GM21576 (cell line): ENCODE measurements around the gene MAN2A2.
"Not testable (repeated sequence)": the region's sequence is repeated elsewhere in the genome, so short reads cannot be mapped to it uniquely, and the experiment has no call there.

Experiments
- ATAC-seq: cut with Tn5 transposase; IDR thresholded peaks from one replicate; pipeline ENCODE4 v1.9.1; 2021; ENCODE audit warnings: mild to moderate bottlenecking, moderate library complexity; ENCODE audit not compliant: unreplicated experiment

Gene MAN2A2

GRCh38 chr15:90871139-90871715 lies 31.9 kb upstream of the MAN2A2 start:
- no peak for ATAC-seq

- ATAC-seq, result no peak
These were observed 31.2 kb upstream of the MAN2A2 start for GRCh38 chr15:90871716-90872485.

GRCh38 chr15:90872486-90873184 lies 30.5 kb upstream of the MAN2A2 start:
- ATAC-seq, result no peak

- no peak for ATAC-seq
These were observed 29.6 kb upstream of the MAN2A2 start for GRCh38 chr15:90873488-90873997.

GRCh38 chr15:90873998-90874605 lies 29.0 kb upstream of the MAN2A2 start:
- no peak for ATAC-seq

- ATAC-seq, result not testable (repeated sequence)
These were observed 28.1 kb upstream of the MAN2A2 start for GRCh38 chr15:90874986-90875385.

- ATAC-seq, result no peak
These were observed 27.5 kb upstream of the MAN2A2 start for GRCh38 chr15:90875549-90875981.

GRCh38 chr15:90876046-90876445 lies 27.1 kb upstream of the MAN2A2 start:
- no peak for ATAC-seq

- ATAC-seq, result no peak
These were observed 26.5 kb upstream of the MAN2A2 start for GRCh38 chr15:90876512-90877170.

- ATAC-seq, result no peak
These were observed 25.8 kb upstream of the MAN2A2 start for GRCh38 chr15:90877315-90877714.

GRCh38 chr15:90877996-90878395 lies 25.1 kb upstream of the MAN2A2 start:
- no peak for ATAC-seq

- ATAC-seq, result no peak
These were observed 24.4 kb upstream of the MAN2A2 start for GRCh38 chr15:90878660-90879059.

GRCh38 chr15:90879730-90880366 lies 23.3 kb upstream of the MAN2A2 start:
- no peak for ATAC-seq

GRCh38 chr15:90880381-90881145 lies 22.5 kb upstream of the MAN2A2 start:
- ATAC-seq, result no peak

- no peak for ATAC-seq
These were observed 21.7 kb upstream of the MAN2A2 start for GRCh38 chr15:90881181-90881977.

GRCh38 chr15:90881978-90882721 lies 21.0 kb upstream of the MAN2A2 start:
- ATAC-seq, result no peak

- ATAC-seq, result no peak
These were observed 20.1 kb upstream of the MAN2A2 start for GRCh38 chr15:90882781-90883525.
